ENCODE results near the gene AICDA.

AICDA gene

DNA sequence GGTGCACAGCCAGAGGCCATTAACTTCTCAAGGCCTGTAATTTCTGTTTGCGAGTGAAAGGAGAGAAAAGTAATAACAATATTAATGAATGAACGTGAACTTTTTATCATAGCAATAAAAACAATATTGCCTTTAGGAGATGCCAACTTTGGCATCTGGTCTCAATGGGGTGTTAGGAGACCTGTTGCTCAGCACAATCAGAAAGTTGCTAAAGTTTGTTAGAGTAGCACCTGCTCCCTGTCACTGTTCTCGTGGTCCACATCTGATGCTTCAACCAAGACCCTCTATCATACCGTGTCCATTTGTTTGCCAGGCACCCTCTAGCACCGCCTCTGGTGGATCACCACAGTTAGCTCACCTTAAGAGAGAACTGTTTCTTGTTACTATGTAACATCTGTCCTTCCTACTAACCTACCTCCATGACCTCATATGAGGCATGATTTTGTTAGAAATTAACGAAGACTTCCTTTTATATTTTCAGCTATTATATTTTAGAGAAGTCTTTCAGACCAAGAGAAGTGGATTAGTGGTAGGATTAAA, 59.5 kb downstream of the AICDA start:
- DNase-seq = no peak

Measured in MV-4-11 (cell line).